Measurements from ENCODE around the gene TMEM132D. TPM values are rescaled to one million over a fixed set of nuclear protein-coding genes. Genes with fewer than 3 reads are reported as not detected.
A peak's percentile ranks its signal among the peaks of the same experiment; 100 is the strongest.

TMEM132D gene
- total RNA-seq, 1 experiment from 2014 or later, result 1.4 TPM

- no peak for TF ChIP-seq E2F4 (CRISPR knock-in tag; IDR thresholded peaks at IDR 0.05; ENCODE audit: borderline replicate concordance, low read depth)
- no peak for TF ChIP-seq HMGXB4 (CRISPR knock-in tag; IDR thresholded peaks at IDR 0.05)
- no peak for TF ChIP-seq TP53 (CRISPR knock-in tag; IDR thresholded peaks at IDR 0.05)
- no peak for TF ChIP-seq CREM (CRISPR knock-in tag; IDR thresholded peaks at IDR 0.05)
- no peak for TF ChIP-seq FOXP1 (CRISPR knock-in tag; IDR thresholded peaks at IDR 0.05; ENCODE audit: borderline replicate concordance)
- no peak for TF ChIP-seq EMX1 (CRISPR knock-in tag; IDR thresholded peaks at IDR 0.05)
- no peak for TF ChIP-seq MLX (CRISPR knock-in tag; IDR thresholded peaks at IDR 0.05)
- no peak for TF ChIP-seq CDX4 (CRISPR knock-in tag; IDR thresholded peaks at IDR 0.05; ENCODE audit: borderline replicate concordance)
- no peak for TF ChIP-seq JUN (CRISPR knock-in tag; IDR thresholded peaks at IDR 0.05)
Observed at GRCh38 chr12:129203456-129203855, 700.4 kb downstream of the TMEM132D start (continued).

- H3K4me1 Mint-ChIP-seq, result no peaks in the 10 kb centered on the region
- DNase-seq (ENCODE audit: low spot score) (no peak), ATAC-seq (no peak)
- peaks cover 82% of the 10 kb centered on the region for H3K36me3 Mint-ChIP-seq
- peaks cover 90% of the 10 kb centered on the region for H3K9me3 Mint-ChIP-seq
- POLR2A ChIA-PET, result no interaction called here
- no peak overlapping the region for H3K27ac Mint-ChIP-seq
- H3K4me3 Mint-ChIP-seq, result no peak overlapping the region
- TF ChIP-seq FOXJ3 (CRISPR knock-in tag; IDR thresholded peaks at IDR 0.05; ENCODE audit: borderline replicate concordance), result no peak
- TF ChIP-seq USF2 (CRISPR knock-in tag; IDR thresholded peaks at IDR 0.05), result 0 out of 2 replicates have a peak, but pooled peaks have one; percentile 28
- CTCF ChIA-PET, result no interaction called here
- peaks cover 12% of the 10 kb centered on the region for H3K27me3 Mint-ChIP-seq (ENCODE audit: low read depth)
Observed at GRCh38 chr12:129202109-129202814, 701.6 kb downstream of the TMEM132D start.

- Mint-ChIP-seq H3K4me3 (no peak overlapping the region), H3K27me3 (ENCODE audit: low read depth) (peaks cover 9% of the 10 kb centered on the region), H3K4me1 (no peaks in the 10 kb centered on the region), H3K36me3 (peaks cover 79% of the 10 kb centered on the region), H3K27ac (no peak overlapping the region), H3K9me3 (peaks cover 90% of the 10 kb centered on the region)
- ATAC-seq (no peak), DNase-seq (ENCODE audit: low spot score) (no peak)
- ChIA-PET CTCF (no interaction called here), POLR2A (no interaction called here)
- TF ChIP-seq AFF4 (CRISPR knock-in tag; IDR thresholded peaks at IDR 0.05; ENCODE audit: borderline replicate concordance) (no peak), ZSCAN18 (CRISPR knock-in tag; IDR thresholded peaks at IDR 0.05) (no peak), ARID4B (CRISPR knock-in tag; IDR thresholded peaks at IDR 0.05; ENCODE audit: borderline replicate concordance) (no peak), SMAD3 (CRISPR knock-in tag; IDR thresholded peaks at IDR 0.05; ENCODE audit: borderline replicate concordance) (no peak), ZNF219 (CRISPR knock-in tag; IDR thresholded peaks at IDR 0.05; ENCODE audit: borderline replicate concordance) (no peak)
Observed at GRCh38 chr12:129201029-129201428, 702.8 kb downstream of the TMEM132D start.

Data from WTC11 (cell line).